IPS-18c (cell line): Measurements from ENCODE around the gene LRRTM2.
"Not testable (repeated sequence)": the region's sequence is repeated elsewhere in the genome, so short reads cannot be mapped to it uniquely, and the experiment has no call there.

Experiments
- H3K4me3 ChIP-seq: 2 replicates; pipeline ENCODE4 v1.7.0; 2013; ENCODE audit warnings: low read depth, mild to moderate bottlenecking, low read length, moderate library complexity; ENCODE audit not compliant: insufficient read depth
- H3K9me3 ChIP-seq: one replicate; pipeline ENCODE4 v1.6.1; 2013; ENCODE audit warnings: mild to moderate bottlenecking, low read length, moderate library complexity; ENCODE audit not compliant: control insufficient read depth, insufficient read depth

The LRRTM2 gene

GRCh38 chr5:138850865-138851435 lies 24.2 kb downstream of the LRRTM2 start:
- Histone ChIP-seq H3K9me3 (no peaks in the 10 kb centered on the region), H3K4me3 (no peak overlapping the region)

- H3K4me3 ChIP-seq = no peak overlapping the region
- H3K9me3 ChIP-seq = no peaks in the 10 kb centered on the region
Measured at GRCh38 chr5:138849882-138850281, 25.3 kb downstream of the LRRTM2 start.

- Histone ChIP-seq H3K4me3 (no peak overlapping the region), H3K9me3 (no peaks in the 10 kb centered on the region)
Measured at GRCh38 chr5:138849439-138849838, 25.7 kb downstream of the LRRTM2 start.

- Histone ChIP-seq H3K9me3 (no peaks in the 10 kb centered on the region), H3K4me3 (no peak overlapping the region)
Measured at GRCh38 chr5:138844812-138845513, 30.2 kb downstream of the LRRTM2 start.

- H3K4me3 ChIP-seq = no peak overlapping the region
- H3K9me3 ChIP-seq = no peaks in the 10 kb centered on the region
Measured at GRCh38 chr5:138844125-138844461, 31.0 kb downstream of the LRRTM2 start.

- H3K9me3 ChIP-seq = no peaks in the 10 kb centered on the region
- H3K4me3 ChIP-seq = no peak overlapping the region
Measured at GRCh38 chr5:138843316-138844124, 31.6 kb downstream of the LRRTM2 start.

- no peak overlapping the region for H3K4me3 ChIP-seq
- H3K9me3 ChIP-seq = no peaks in the 10 kb centered on the region
Measured at GRCh38 chr5:138841531-138841930, 33.6 kb downstream of the LRRTM2 start.

- Histone ChIP-seq H3K9me3 (no peaks in the 10 kb centered on the region), H3K4me3 (no peak overlapping the region)
Measured at GRCh38 chr5:138840103-138840502, 35.0 kb downstream of the LRRTM2 start.

- H3K4me3 ChIP-seq = no peak overlapping the region
Measured at GRCh38 chr5:138837160-138837559, 38.0 kb downstream of the LRRTM2 start.

GRCh38 chr5:138834853-138835252 lies 40.3 kb downstream of the LRRTM2 start:
- not testable (repeated sequence) for H3K9me3 ChIP-seq, H3K4me3 ChIP-seq

More at GRCh38 chr5:138837160-138837559, 38.0 kb downstream of the LRRTM2 start:
- no peaks in the 10 kb centered on the region for H3K9me3 ChIP-seq

GRCh38 chr5:138833726-138834480 lies 41.2 kb downstream of the LRRTM2 start:
- Histone ChIP-seq H3K9me3 (no peaks in the 10 kb centered on the region), H3K4me3 (no peak overlapping the region)

GRCh38 chr5:138833080-138833479 lies 42.1 kb downstream of the LRRTM2 start:
- no peak overlapping the region for H3K4me3 ChIP-seq
- H3K9me3 ChIP-seq = no peaks in the 10 kb centered on the region

GRCh38 chr5:138832218-138832617 lies 42.9 kb downstream of the LRRTM2 start:
- Histone ChIP-seq H3K9me3 (no peaks in the 10 kb centered on the region), H3K4me3 (no peak overlapping the region)

GRCh38 chr5:138831703-138832102 lies 43.4 kb downstream of the LRRTM2 start:
- Histone ChIP-seq H3K9me3 (no peaks in the 10 kb centered on the region), H3K4me3 (no peak overlapping the region)

- Histone ChIP-seq H3K9me3 (no peaks in the 10 kb centered on the region), H3K4me3 (no peak overlapping the region)
Measured at GRCh38 chr5:138829341-138829740, 45.8 kb downstream of the LRRTM2 start.

- H3K4me3 ChIP-seq = no peak overlapping the region
- no peaks in the 10 kb centered on the region for H3K9me3 ChIP-seq
Measured at GRCh38 chr5:138828556-138828955, 46.6 kb downstream of the LRRTM2 start.
